ENCODE data around the gene OPCML. TPM values are rescaled to one million over a fixed set of nuclear protein-coding genes. Genes with fewer than 3 reads are reported as not detected.

Gene OPCML
- total RNA-seq, 3 donors from 2014 or later (not counting 1 experiment from before 2014, with no cell fraction given): not detected

DNA sequence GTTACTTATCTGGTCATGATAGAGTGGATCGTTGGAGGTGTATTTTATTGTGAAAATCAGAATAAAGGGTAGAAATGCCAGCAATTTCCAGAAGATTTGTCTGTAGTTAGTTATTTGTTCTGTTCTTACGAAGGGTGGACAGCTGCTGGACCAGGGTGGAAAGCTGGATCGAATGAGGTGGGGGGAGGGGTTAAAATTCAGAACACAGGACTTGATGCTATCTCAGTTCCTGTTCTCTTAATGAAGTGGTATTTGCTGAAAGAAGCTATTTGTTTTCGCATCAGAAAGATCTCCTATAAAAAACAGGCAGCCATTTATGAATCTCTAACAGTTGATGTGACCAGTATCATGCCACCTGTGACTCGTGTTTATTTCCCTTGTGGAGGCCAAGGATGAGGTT lies 556.2 kb downstream of the OPCML start:
- Mint-ChIP-seq H3K9me3 (peaks cover 6 to 7% of the 10 kb centered on the region in 2 donors), H3K4me1 (no peaks in the 10 kb centered on the region), H3K27ac (no peak overlapping the region), H3K27me3 (ENCODE audit: low read depth in 2 of 2) (no peaks in the 10 kb centered on the region), H3K4me3 (no peak overlapping the region), H3K36me3 (no peaks in the 10 kb centered on the region)
- TF ChIP-seq, protein P1, sequence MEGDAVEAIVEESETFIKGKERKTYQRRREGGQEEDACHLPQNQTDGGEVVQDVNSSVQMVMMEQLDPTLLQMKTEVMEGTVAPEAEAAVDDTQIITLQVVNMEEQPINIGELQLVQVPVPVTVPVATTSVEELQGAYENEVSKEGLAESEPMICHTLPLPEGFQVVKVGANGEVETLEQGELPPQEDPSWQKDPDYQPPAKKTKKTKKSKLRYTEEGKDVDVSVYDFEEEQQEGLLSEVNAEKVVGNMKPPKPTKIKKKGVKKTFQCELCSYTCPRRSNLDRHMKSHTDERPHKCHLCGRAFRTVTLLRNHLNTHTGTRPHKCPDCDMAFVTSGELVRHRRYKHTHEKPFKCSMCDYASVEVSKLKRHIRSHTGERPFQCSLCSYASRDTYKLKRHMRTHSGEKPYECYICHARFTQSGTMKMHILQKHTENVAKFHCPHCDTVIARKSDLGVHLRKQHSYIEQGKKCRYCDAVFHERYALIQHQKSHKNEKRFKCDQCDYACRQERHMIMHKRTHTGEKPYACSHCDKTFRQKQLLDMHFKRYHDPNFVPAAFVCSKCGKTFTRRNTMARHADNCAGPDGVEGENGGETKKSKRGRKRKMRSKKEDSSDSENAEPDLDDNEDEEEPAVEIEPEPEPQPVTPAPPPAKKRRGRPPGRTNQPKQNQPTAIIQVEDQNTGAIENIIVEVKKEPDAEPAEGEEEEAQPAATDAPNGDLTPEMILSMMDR (IDR thresholded peaks at IDR 0.05): no peak
- ATAC-seq: no peak
- H3K4me3 ChIP-seq (ENCODE audit: low read length): no peak overlapping the region
- H3K4me1 ChIP-seq (ENCODE audit: control insufficient read depth, insufficient read depth, low read length): no peaks in the 10 kb centered on the region
- H3K27me3 ChIP-seq (ENCODE audit: control insufficient read depth, insufficient read depth, low read length): no peaks in the 10 kb centered on the region
- 67% methylated on average over 5 of the region's 5 CpGs for WGBS (ENCODE audit: insufficient coverage)
- no peaks in the 10 kb centered on the region for H3K36me3 ChIP-seq (ENCODE audit: control insufficient read depth, insufficient read depth, low read length)
- DNase-seq: no peak
- intact Hi-C loops (cut with micrococcal nuclease): no loop called here
- H3K9me3 ChIP-seq (ENCODE audit: control insufficient read depth, insufficient read depth, low read length): no peaks in the 10 kb centered on the region
- H3K27ac ChIP-seq (ENCODE audit: low read length): no peak overlapping the region

DNA sequence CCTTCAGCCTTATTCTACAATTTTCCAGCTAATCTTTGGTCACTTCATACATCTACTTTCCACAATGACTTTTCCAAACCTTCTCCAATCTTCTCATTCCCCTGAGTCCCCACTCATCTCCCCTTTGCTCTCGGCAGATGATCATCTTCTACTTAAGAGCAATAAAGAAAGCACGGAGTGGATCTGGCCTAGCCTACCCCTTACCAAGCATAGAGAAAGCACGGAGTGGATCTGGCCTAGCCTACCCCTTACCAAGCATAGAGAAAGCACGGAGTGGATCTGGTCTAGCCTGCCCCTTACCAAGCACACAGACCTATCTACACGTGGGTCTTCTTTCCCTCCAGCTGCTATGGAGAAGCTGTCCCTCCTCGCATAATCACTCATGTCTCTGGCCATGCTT lies 558.6 kb downstream of the OPCML start:
- no peak overlapping the region for H3K4me3 Mint-ChIP-seq
- no peaks in the 10 kb centered on the region for H3K27me3 Mint-ChIP-seq (ENCODE audit: low read depth in 2 of 2)
- H3K36me3 Mint-ChIP-seq: no peaks in the 10 kb centered on the region
- H3K9me3 ChIP-seq (ENCODE audit: control insufficient read depth, insufficient read depth, low read length): no peaks in the 10 kb centered on the region
- no peaks in the 10 kb centered on the region for H3K27me3 ChIP-seq (ENCODE audit: control insufficient read depth, insufficient read depth, low read length)
- no peak overlapping the region for H3K27ac ChIP-seq (ENCODE audit: low read length)
- H3K4me3 ChIP-seq (ENCODE audit: low read length): no peak overlapping the region
- TF ChIP-seq, protein P1 (IDR thresholded peaks at IDR 0.05): no peak
- ATAC-seq (no peak), DNase-seq (no peak)
- H3K9me3 Mint-ChIP-seq: peaks cover 9% of the 10 kb centered on the region in 2 donors
- WGBS (ENCODE audit: insufficient coverage): 72% methylated on average over 6 of the region's 6 CpGs
- H3K4me1 Mint-ChIP-seq: no peaks in the 10 kb centered on the region
- intact Hi-C loops (cut with micrococcal nuclease): no loop called here
- no peak overlapping the region for H3K27ac Mint-ChIP-seq
- H3K4me1 ChIP-seq (ENCODE audit: control insufficient read depth, insufficient read depth, low read length): no peaks in the 10 kb centered on the region
- H3K36me3 ChIP-seq (ENCODE audit: control insufficient read depth, insufficient read depth, low read length): no peaks in the 10 kb centered on the region

DNA sequence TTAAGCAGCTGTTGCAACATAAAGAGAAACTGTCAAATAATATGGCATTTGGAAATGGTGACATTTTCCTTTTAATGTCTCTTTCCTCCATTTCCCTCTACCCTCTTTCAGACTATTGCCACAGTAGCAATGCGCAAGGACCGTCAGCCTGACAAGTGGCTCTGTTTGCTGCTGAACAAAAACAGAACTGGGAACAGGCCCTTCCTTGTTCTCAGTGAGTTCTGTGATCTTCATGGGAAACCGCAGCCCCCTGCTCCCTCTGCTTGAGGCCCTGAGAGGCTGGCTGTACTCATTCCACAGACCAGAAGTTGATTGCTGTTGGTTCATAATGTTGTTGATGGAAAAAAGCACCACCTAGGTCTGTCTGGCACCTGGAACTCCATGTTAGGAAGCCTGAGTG lies 559.7 kb downstream of the OPCML start:
- no peak for DNase-seq
- H3K27ac Mint-ChIP-seq: no peak overlapping the region
- TF ChIP-seq, protein P1 (IDR thresholded peaks at IDR 0.05): no peak
- WGBS (ENCODE audit: insufficient coverage): 67% methylated on average over 3 of the region's 3 CpGs
- H3K27me3 ChIP-seq (ENCODE audit: control insufficient read depth, insufficient read depth, low read length): no peaks in the 10 kb centered on the region
- H3K27me3 Mint-ChIP-seq (ENCODE audit: low read depth in 2 of 2): no peaks in the 10 kb centered on the region
- no peak overlapping the region for H3K27ac ChIP-seq (ENCODE audit: low read length)
- no peaks in the 10 kb centered on the region for H3K4me1 Mint-ChIP-seq
- H3K4me3 ChIP-seq (ENCODE audit: low read length): no peak overlapping the region
- no peaks in the 10 kb centered on the region for H3K36me3 Mint-ChIP-seq
- H3K9me3 ChIP-seq (ENCODE audit: control insufficient read depth, insufficient read depth, low read length): no peaks in the 10 kb centered on the region
- ATAC-seq: no peak
- no peak overlapping the region for H3K4me3 Mint-ChIP-seq
- intact Hi-C loops (cut with micrococcal nuclease): no loop called here
- H3K9me3 Mint-ChIP-seq: peaks cover 9 to 11% of the 10 kb centered on the region in 2 donors
- no peaks in the 10 kb centered on the region for H3K36me3 ChIP-seq (ENCODE audit: control insufficient read depth, insufficient read depth, low read length)
- no peaks in the 10 kb centered on the region for H3K4me1 ChIP-seq (ENCODE audit: control insufficient read depth, insufficient read depth, low read length)

DNA sequence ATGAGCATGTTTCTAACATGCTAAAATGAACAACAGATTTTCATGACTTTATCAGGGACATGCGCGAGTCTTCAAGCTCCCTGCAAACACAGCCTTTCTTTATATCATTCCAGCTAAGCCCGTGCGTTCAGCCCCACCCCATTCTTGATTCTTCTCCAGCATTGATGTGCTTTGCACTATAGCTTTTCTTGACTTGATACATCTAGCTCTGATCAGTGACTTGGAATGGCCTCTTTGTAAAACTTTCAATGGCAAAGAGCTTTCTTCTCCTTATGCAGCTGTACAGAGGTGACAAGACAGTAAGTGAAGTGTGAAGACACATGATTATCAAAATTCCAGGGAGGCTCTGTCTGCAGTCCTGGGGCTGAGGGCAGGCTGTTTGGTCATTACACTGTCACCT lies 561.0 kb downstream of the OPCML start:
- no peaks in the 10 kb centered on the region for H3K4me1 ChIP-seq (ENCODE audit: control insufficient read depth, insufficient read depth, low read length)
- Mint-ChIP-seq H3K27me3 (ENCODE audit: low read depth in 2 of 2) (no peaks in the 10 kb centered on the region), H3K4me3 (no peak overlapping the region), H3K4me1 (no peaks in the 10 kb centered on the region), H3K9me3 (peaks cover 9% of the 10 kb centered on the region in 2 donors), H3K27ac (no peak overlapping the region), H3K36me3 (no peaks in the 10 kb centered on the region)
- TF ChIP-seq, protein P1 (IDR thresholded peaks at IDR 0.05): no peak
- H3K4me3 ChIP-seq (ENCODE audit: low read length): no peak overlapping the region
- WGBS (ENCODE audit: insufficient coverage): 89% methylated on average over 4 of the region's 4 CpGs
- H3K27me3 ChIP-seq (ENCODE audit: control insufficient read depth, insufficient read depth, low read length): no peaks in the 10 kb centered on the region
- H3K36me3 ChIP-seq (ENCODE audit: control insufficient read depth, insufficient read depth, low read length): no peaks in the 10 kb centered on the region
- ATAC-seq: no peak
- no peak for DNase-seq
- H3K27ac ChIP-seq (ENCODE audit: low read length): no peak overlapping the region
- no peaks in the 10 kb centered on the region for H3K9me3 ChIP-seq (ENCODE audit: control insufficient read depth, insufficient read depth, low read length)
- intact Hi-C loops (cut with micrococcal nuclease): no loop called here

Measured in natural killer cell (primary cell).